ENCODE measurements around the gene AMDHD1.
"Not testable (repeated sequence)": the region's sequence is repeated elsewhere in the genome, so short reads cannot be mapped to it uniquely, and the experiment has no call there.

Gene AMDHD1

GRCh38 chr12:95963096-95963495 is 20.0 kb downstream of the AMDHD1 start:
- DNase-seq (ENCODE audit: low spot score): no peak

GRCh38 chr12:95966287-95966870 is 23.2 kb downstream of the AMDHD1 start:
- DNase-seq (ENCODE audit: low spot score): no peak
- no peak for FAIRE-seq

More at GRCh38 chr12:95963096-95963495, 20.0 kb downstream of the AMDHD1 start:
- no peak for FAIRE-seq

GRCh38 chr12:95967301-95967700 is 24.2 kb downstream of the AMDHD1 start:
- FAIRE-seq: no peak
- no peak for DNase-seq (ENCODE audit: low spot score)

- FAIRE-seq; DNase-seq (ENCODE audit: low spot score): not testable (repeated sequence)
These were observed 26.0 kb downstream of the AMDHD1 start for GRCh38 chr12:95969116-95969515.

GRCh38 chr12:95970905-95971304 is 27.8 kb downstream of the AMDHD1 start:
- DNase-seq (ENCODE audit: low spot score) (no peak), FAIRE-seq (no peak)

GRCh38 chr12:95972832-95973456 is 29.8 kb downstream of the AMDHD1 start:
- FAIRE-seq: no peak
- no peak for DNase-seq (ENCODE audit: low spot score)

- FAIRE-seq: no peak
- DNase-seq (ENCODE audit: low spot score): no peak
These were observed 31.2 kb downstream of the AMDHD1 start for GRCh38 chr12:95974358-95974757.

GRCh38 chr12:95975491-95975890 is 32.4 kb downstream of the AMDHD1 start:
- FAIRE-seq (no peak), DNase-seq (ENCODE audit: low spot score) (no peak)

GRCh38 chr12:95976416-95976832 is 33.3 kb downstream of the AMDHD1 start:
- no peak for DNase-seq (ENCODE audit: low spot score)
- FAIRE-seq: no peak

- FAIRE-seq (no peak), DNase-seq (ENCODE audit: low spot score) (no peak)
These were observed 34.7 kb downstream of the AMDHD1 start for GRCh38 chr12:95977764-95978305.

- FAIRE-seq (no peak), DNase-seq (ENCODE audit: low spot score) (no peak)
These were observed 35.2 kb downstream of the AMDHD1 start for GRCh38 chr12:95978351-95978750.

- no peak for DNase-seq (ENCODE audit: low spot score)
- FAIRE-seq: no peak
These were observed 35.6 kb downstream of the AMDHD1 start for GRCh38 chr12:95978774-95979173.

GRCh38 chr12:95980437-95980836 is 37.3 kb downstream of the AMDHD1 start:
- no peak for FAIRE-seq

GRCh38 chr12:95982602-95983001 is 39.5 kb downstream of the AMDHD1 start:
- DNase-seq (ENCODE audit: low spot score): no peak
- FAIRE-seq: no peak

More at GRCh38 chr12:95980437-95980836, 37.3 kb downstream of the AMDHD1 start:
- DNase-seq (ENCODE audit: low spot score): no peak

GRCh38 chr12:95984682-95985081 is 41.6 kb downstream of the AMDHD1 start:
- no peak for FAIRE-seq
- no peak for DNase-seq (ENCODE audit: low spot score)

- DNase-seq (ENCODE audit: low spot score): no peak
- FAIRE-seq: no peak
These were observed 43.8 kb downstream of the AMDHD1 start for GRCh38 chr12:95986635-95987570.

- DNase-seq (ENCODE audit: low spot score) (no peak), FAIRE-seq (no peak)
These were observed 45.6 kb downstream of the AMDHD1 start for GRCh38 chr12:95988506-95989275.

- FAIRE-seq (no peak), DNase-seq (ENCODE audit: low spot score) (no peak)
These were observed 46.5 kb downstream of the AMDHD1 start for GRCh38 chr12:95989504-95990123.

- FAIRE-seq (no peak), DNase-seq (ENCODE audit: low spot score) (no peak)
These were observed 47.0 kb downstream of the AMDHD1 start for GRCh38 chr12:95990136-95990535.

- DNase-seq (ENCODE audit: low spot score) (no peak), FAIRE-seq (no peak)
These were observed 50.8 kb downstream of the AMDHD1 start for GRCh38 chr12:95993907-95994306.

GRCh38 chr12:95994476-95994875 is 51.3 kb downstream of the AMDHD1 start:
- no peak for DNase-seq (ENCODE audit: low spot score)
- no peak for FAIRE-seq
